GM23338 (cell line): ENCODE data around the gene RUSC1.

Source experiments
- CREB1 ChIP-seq: fragments of 250-450 bp; sonication (Bioruptor Pico); IDR thresholded peaks from 2 replicates; pipeline ENCODE4 v1.5.0; 2020; ENCODE audit warnings: low read depth, mild to moderate bottlenecking, moderate library complexity
- EZH2 ChIP-seq: fragments of 200-600 bp; sonication (generic); IDR thresholded peaks from one replicate; pipeline ENCODE4 v1.8.0; 2017; ENCODE audit warnings: antibody characterized with exemption, mild to moderate bottlenecking, low read depth; ENCODE audit not compliant: unreplicated experiment
- POLR2AphosphoS5 ChIP-seq: IDR thresholded peaks from 2 replicates; pipeline ENCODE4 v1.6.1; 2016; ENCODE audit warnings: antibody characterized with exemption, low read depth
- ZNF331 ChIP-seq: fragments of 250-450 bp; sonication (Bioruptor Pico); IDR thresholded peaks from 2 replicates; pipeline ENCODE4 v1.5.0; 2020; ENCODE audit warnings: low read depth, mild to moderate bottlenecking, moderate library complexity
- TF ChIP-seq, protein P1 (sequence below), 2 experiments: fragments of 200-600 bp in 1 of 2; sonication (generic) in 1 of 2; conservative IDR thresholded peaks; 2 replicates each; pipeline versions ENCODE4 v1.5.1 to v1.6.1; 2016 to 2017; ENCODE audit warnings: antibody characterized with exemption in 2 of 2, low read depth in 2 of 2, mild to moderate bottlenecking in 2 of 2, moderate library complexity in 1 of 2
- TF ChIP-seq, protein P2 (sequence below): IDR thresholded peaks from one replicate; pipeline ENCODE4 v1.6.1; 2018; ENCODE audit warnings: antibody characterized with exemption; ENCODE audit not compliant: unreplicated experiment

- TF ChIP-seq, protein P1, sequence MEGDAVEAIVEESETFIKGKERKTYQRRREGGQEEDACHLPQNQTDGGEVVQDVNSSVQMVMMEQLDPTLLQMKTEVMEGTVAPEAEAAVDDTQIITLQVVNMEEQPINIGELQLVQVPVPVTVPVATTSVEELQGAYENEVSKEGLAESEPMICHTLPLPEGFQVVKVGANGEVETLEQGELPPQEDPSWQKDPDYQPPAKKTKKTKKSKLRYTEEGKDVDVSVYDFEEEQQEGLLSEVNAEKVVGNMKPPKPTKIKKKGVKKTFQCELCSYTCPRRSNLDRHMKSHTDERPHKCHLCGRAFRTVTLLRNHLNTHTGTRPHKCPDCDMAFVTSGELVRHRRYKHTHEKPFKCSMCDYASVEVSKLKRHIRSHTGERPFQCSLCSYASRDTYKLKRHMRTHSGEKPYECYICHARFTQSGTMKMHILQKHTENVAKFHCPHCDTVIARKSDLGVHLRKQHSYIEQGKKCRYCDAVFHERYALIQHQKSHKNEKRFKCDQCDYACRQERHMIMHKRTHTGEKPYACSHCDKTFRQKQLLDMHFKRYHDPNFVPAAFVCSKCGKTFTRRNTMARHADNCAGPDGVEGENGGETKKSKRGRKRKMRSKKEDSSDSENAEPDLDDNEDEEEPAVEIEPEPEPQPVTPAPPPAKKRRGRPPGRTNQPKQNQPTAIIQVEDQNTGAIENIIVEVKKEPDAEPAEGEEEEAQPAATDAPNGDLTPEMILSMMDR (conservative IDR thresholded peaks at IDR 0.05; ENCODE audit: low read depth in 2 of 2), result no peak
- no peak for TF ChIP-seq ZNF331 (CRISPR knock-in tag)
- TF ChIP-seq EZH2, result no peak
- TF ChIP-seq, protein P2, sequence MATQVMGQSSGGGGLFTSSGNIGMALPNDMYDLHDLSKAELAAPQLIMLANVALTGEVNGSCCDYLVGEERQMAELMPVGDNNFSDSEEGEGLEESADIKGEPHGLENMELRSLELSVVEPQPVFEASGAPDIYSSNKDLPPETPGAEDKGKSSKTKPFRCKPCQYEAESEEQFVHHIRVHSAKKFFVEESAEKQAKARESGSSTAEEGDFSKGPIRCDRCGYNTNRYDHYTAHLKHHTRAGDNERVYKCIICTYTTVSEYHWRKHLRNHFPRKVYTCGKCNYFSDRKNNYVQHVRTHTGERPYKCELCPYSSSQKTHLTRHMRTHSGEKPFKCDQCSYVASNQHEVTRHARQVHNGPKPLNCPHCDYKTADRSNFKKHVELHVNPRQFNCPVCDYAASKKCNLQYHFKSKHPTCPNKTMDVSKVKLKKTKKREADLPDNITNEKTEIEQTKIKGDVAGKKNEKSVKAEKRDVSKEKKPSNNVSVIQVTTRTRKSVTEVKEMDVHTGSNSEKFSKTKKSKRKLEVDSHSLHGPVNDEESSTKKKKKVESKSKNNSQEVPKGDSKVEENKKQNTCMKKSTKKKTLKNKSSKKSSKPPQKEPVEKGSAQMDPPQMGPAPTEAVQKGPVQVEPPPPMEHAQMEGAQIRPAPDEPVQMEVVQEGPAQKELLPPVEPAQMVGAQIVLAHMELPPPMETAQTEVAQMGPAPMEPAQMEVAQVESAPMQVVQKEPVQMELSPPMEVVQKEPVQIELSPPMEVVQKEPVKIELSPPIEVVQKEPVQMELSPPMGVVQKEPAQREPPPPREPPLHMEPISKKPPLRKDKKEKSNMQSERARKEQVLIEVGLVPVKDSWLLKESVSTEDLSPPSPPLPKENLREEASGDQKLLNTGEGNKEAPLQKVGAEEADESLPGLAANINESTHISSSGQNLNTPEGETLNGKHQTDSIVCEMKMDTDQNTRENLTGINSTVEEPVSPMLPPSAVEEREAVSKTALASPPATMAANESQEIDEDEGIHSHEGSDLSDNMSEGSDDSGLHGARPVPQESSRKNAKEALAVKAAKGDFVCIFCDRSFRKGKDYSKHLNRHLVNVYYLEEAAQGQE, result no peak
- no peak for TF ChIP-seq POLR2AphosphoS5
- no peak for TF ChIP-seq CREB1 (CRISPR knock-in tag)
These were observed 9.4 kb downstream of the RUSC1 start for GRCh38 chr1:155329980-155330598.
